GM12878 (cell line): ENCODE measurements around the gene OPN3. TPM values are rescaled to one million over a fixed set of nuclear protein-coding genes. Genes with fewer than 3 reads are reported as not detected.

ENCODE experiments used
- ATAC-seq: fragments of 200-7000 bp; cut with Tn5 transposase; 3 replicates; pipeline ENCODE4 v1.9.1; 2020; ENCODE audit warnings: mild to moderate bottlenecking, moderate library complexity
- BruUV-seq: library from RNA; stranded (reverse); fragments of 400-500 nt; replicated peaks from 2 replicates; lab custom pipeline; 2021; lab: Mats Ljungman, UMichigan
- CTCF ChIA-PET: fragments of 300-600 bp; sonication (Branson Sonifier 250); formaldehyde crosslinking; extraction: SDS; loops from one replicate; lab custom pipeline; 2021; ENCODE audit warnings: inconsistent platforms; lab: Yijun Ruan, JAX
- POLR2A ChIA-PET: fragments of 350-600 bp; formaldehyde crosslinking; extraction: SDS; loops from one replicate; lab custom pipeline; 2021; ENCODE audit warnings: inconsistent platforms; lab: Charles Lee
- RAD21 ChIA-PET: fragments of 300-600 bp; sonication (Branson Sonifier 250); formaldehyde crosslinking; loops from one replicate; lab custom pipeline; 2023; ENCODE audit warnings: antibody characterized with exemption; ENCODE audit not compliant: unreplicated experiment; lab: Charles Lee
- SMC1A ChIA-PET: fragments of 300-600 bp; sonication (Branson Sonifier 250); formaldehyde crosslinking; loops from one replicate; lab custom pipeline; 2023; ENCODE audit not compliant: unreplicated experiment, uncharacterized antibody; lab: Charles Lee
- DNase-seq: peaks from one replicate; pipeline ENCODE4 v3.0.0-alpha.2; 2011; ENCODE audit warnings: low read depth, low spot score
- FAIRE-seq: peaks from 3 replicates; lab custom pipeline; 2011; peaks lifted over from hg19 to GRCh38; lab: Jason Lieb, UNC
- H2AFZ ChIP-seq: 2 replicates; pipeline ENCODE4 v1.6.0; 2011; ENCODE audit warnings: low read depth, low read length, control low read depth; ENCODE audit not compliant: control insufficient read depth
- H3K27ac ChIP-seq: 2 replicates; pipeline ENCODE4 v1.5.1; 2011; ENCODE audit warnings: control low read depth; ENCODE audit not compliant: control insufficient read depth, insufficient read depth
- H3K27me3 ChIP-seq, 2 experiments: replicated peaks in 1 of 2; 2 replicates each; pipeline versions ENCODE4 v1.6.0 to v1.6.1; 2011; ENCODE audit warnings: low read length in 1 of 2; ENCODE audit not compliant: control insufficient read depth in 2 of 2, insufficient read depth in 2 of 2
- H3K36me3 ChIP-seq, 2 experiments: 2 replicates each; pipeline ENCODE4 v1.5.1; 2011; ENCODE audit warnings: low read length in 1 of 2; ENCODE audit not compliant: control insufficient read depth in 2 of 2, insufficient read depth in 2 of 2
- H3K4me1 ChIP-seq: 2 replicates; pipeline ENCODE4 v1.6.1; 2011; ENCODE audit warnings: mild to moderate bottlenecking, low read length, moderate library complexity, mixed read lengths; ENCODE audit not compliant: control insufficient read depth, insufficient read depth
- H3K4me2 ChIP-seq: 2 replicates; pipeline ENCODE4 v1.6.0; 2011; ENCODE audit warnings: control low read depth; ENCODE audit not compliant: control insufficient read depth, insufficient read depth
- H3K4me3 ChIP-seq: fragments of 200-600 bp; sonication (generic); 2 replicates; pipeline ENCODE4 v1.5.1; 2016
- H3K79me2 ChIP-seq: 2 replicates; pipeline ENCODE4 v1.6.0; 2011; ENCODE audit warnings: low read length; ENCODE audit not compliant: control insufficient read depth, insufficient read depth
- H3K9ac ChIP-seq: 2 replicates; pipeline ENCODE4 v1.8.0; 2011; ENCODE audit warnings: low read length, control low read depth, mixed read lengths; ENCODE audit not compliant: control insufficient read depth, insufficient read depth
- H3K9me3 ChIP-seq: replicated peaks from 3 replicates; pipeline ENCODE4 v1.5.1; 2011; ENCODE audit warnings: mild to moderate bottlenecking, low read length; ENCODE audit not compliant: control insufficient read depth, insufficient read depth
- H4K20me1 ChIP-seq: 2 replicates; pipeline ENCODE4 v1.6.0; 2011; ENCODE audit not compliant: control insufficient read depth, insufficient read depth
- BCL11A ChIP-seq: IDR thresholded peaks from 2 replicates; pipeline ENCODE4 v1.6.1; 2011; ENCODE audit warnings: low read depth, low read length
- BMI1 ChIP-seq: fragments of 450-650 bp; IDR thresholded peaks from 2 replicates; pipeline ENCODE4 v1.6.1; 2016; ENCODE audit warnings: mild to moderate bottlenecking, moderate library complexity, borderline replicate concordance
- CEBPB ChIP-seq, 2 experiments: fragments of 150-350 bp in 1 of 2; IDR thresholded peaks; 2 replicates each; pipeline ENCODE4 v1.6.1; 2012 to 2014; ENCODE audit warnings: low read depth in 2 of 2, low read length in 2 of 2, borderline replicate concordance in 1 of 2, inconsistent platforms in 1 of 2
- CHD2 ChIP-seq: IDR thresholded peaks from 2 replicates; pipeline ENCODE4 v1.6.1; 2011; ENCODE audit warnings: low read depth, low read length, improper control_type of control experiment, borderline replicate concordance
- IRF4 ChIP-seq: IDR thresholded peaks from 2 replicates; pipeline ENCODE4 v1.6.1; 2011; ENCODE audit warnings: low read depth, low read length
- LARP7 ChIP-seq: fragments of 450-650 bp; IDR thresholded peaks from 2 replicates; pipeline ENCODE4 v1.6.1; 2017; ENCODE audit warnings: mild to moderate bottlenecking
- NFIC ChIP-seq: IDR thresholded peaks from 2 replicates; pipeline ENCODE4 v1.6.1; 2012; ENCODE audit warnings: low read depth, mild to moderate bottlenecking, inconsistent platforms, low read length, moderate library complexity
- NFXL1 ChIP-seq: fragments of 450-650 bp; IDR thresholded peaks from 2 replicates; pipeline ENCODE4 v1.6.1; 2017; ENCODE audit warnings: antibody characterized with exemption, mild to moderate bottlenecking, borderline replicate concordance
- PKNOX1 ChIP-seq: fragments of 450-650 bp; IDR thresholded peaks from 2 replicates; pipeline ENCODE4 v1.6.1; 2016; ENCODE audit warnings: mild to moderate bottlenecking
- REST ChIP-seq: IDR thresholded peaks from 2 replicates; pipeline ENCODE4 v1.6.1; 2012; ENCODE audit warnings: mild to moderate bottlenecking, low read depth, low read length
- SIN3A ChIP-seq: IDR thresholded peaks from 2 replicates; pipeline ENCODE4 v1.6.1; 2012; ENCODE audit warnings: low read depth, low read length, improper control_type of control experiment
- SIX5 ChIP-seq: IDR thresholded peaks from 2 replicates; pipeline ENCODE4 v1.6.1; 2011; ENCODE audit warnings: mild to moderate bottlenecking, low read depth, low read length, moderate library complexity; ENCODE audit not compliant: severe bottlenecking
- SMAD1 ChIP-seq: fragments of 450-650 bp; IDR thresholded peaks from 2 replicates; pipeline ENCODE4 v1.6.1; 2018; ENCODE audit warnings: mild to moderate bottlenecking, low read depth; ENCODE audit not compliant: partially characterized antibody
- SP1 ChIP-seq: IDR thresholded peaks from one replicate; pipeline ENCODE4 v1.6.1; 2011; ENCODE audit warnings: low read depth, low read length
- ZBTB4 ChIP-seq: fragments of 450-650 bp; formaldehyde crosslinking; IDR thresholded peaks from 2 replicates; pipeline ENCODE4 v1.4.0; 2022; ENCODE audit warnings: mild to moderate bottlenecking, moderate library complexity
- ZSCAN29 ChIP-seq: fragments of 450-650 bp; IDR thresholded peaks from 2 replicates; pipeline ENCODE4 v1.6.1; 2017; ENCODE audit warnings: mild to moderate bottlenecking, moderate library complexity
- WGBS: methylation state at CpG from one replicate; pipeline ENCODE4 v1.1.6; 2016; ENCODE audit warnings: low lambda C conversion rate; ENCODE audit not compliant: insufficient replicate concordance, insufficient coverage; ENCODE audit errors: missing lambda C conversion rate; 5-methylcytosine and 5-hydroxymethylcytosine counted together
- in situ Hi-C: fragments of 300-500 bp; cut with MboI; formaldehyde crosslinking; loops from 9 replicates; pipeline ENCODE4 v1.14.3; 2018; ENCODE audit warnings: mixed read lengths
- intact Hi-C: fragments of 100-400 bp; cut with micrococcal nuclease; formaldehyde crosslinking; loops from one replicate; pipeline ENCODE4 v1.14.2; 2022; ENCODE audit not compliant: unreplicated experiment
- polyA plus RNA-seq, 11 experiments: library from polyadenylated mRNA; depleted of rRNA in 4 of 11; unstranded in 6 of 11; stranded (reverse) in 5 of 11; fragments of >200 nt; fragmentation: Nextera tagmentation in 4 of 11; fragmentation: Illumina TruSeq in 1 of 11; extraction: Ambion mirVana in 4 of 11; extraction: Trizol in 1 of 11; gene quantifications; 1 replicate in 1 of 11; 2 replicates in 10 of 11; pipeline versions ENCODE4 v1.2.1 to v1.2.3, GENCODE V29; 2011 to 2016; ENCODE audit warnings: inconsistent platforms in 2 of 11, missing spikeins in 2 of 11, low read depth in 1 of 11
- total RNA-seq, 4 experiments: library from RNA; depleted of rRNA in 3 of 4; stranded (reverse); fragments of >200 nt in 3 of 4; fragmentation: Illumina TruSeq in 1 of 4; extraction: Trizol in 1 of 4; gene quantifications; 2 replicates each; pipeline versions ENCODE4 v1.2.1 to v1.2.3, GENCODE V29; 2013 to 2021

Gene OPN3
- total and polyA plus RNA-seq, 10 of the 15 experiments (the other 5 are each of a cell fraction or from before 2014, with no cell fraction given): 0.26 to 12.2 (median 7.4) TPM

GRCh38 chr1:241636291-241636690 is 3.9 kb downstream of the OPN3 start:
- DNase-seq (no peak), ATAC-seq (no peak), FAIRE-seq (no peak)
- Histone ChIP-seq H3K4me3 (peak overlapping the region; percentile 25; the same call in 1 of the 2 replicates), H3K27me3 (no peaks in the 10 kb centered on the region), H3K9ac (no peak overlapping the region; the same call in 1 of the 2 replicates), H3K36me3 (no peaks in the 10 kb centered on the region; a peak in 1 of 4 replicates), H3K27ac (peak overlapping the region; percentile 8; the same call in 1 of the 2 replicates), H2AFZ (no peak overlapping the region), H3K9me3 (no peaks in the 10 kb centered on the region), H3K4me1 (peaks cover 10% of the 10 kb centered on the region), H3K79me2 (peaks cover 39% of the 10 kb centered on the region), H3K4me2 (peak overlapping the region; percentile 53), H4K20me1 (no peaks in the 10 kb centered on the region)
- intact Hi-C loops: loop anchor here (5.0 kb wide), 1 partner anchor 211 kb away; the partner anchor contains the start of gene EXO1
- ChIA-PET SMC1A (interaction anchor here (1.2 to 1.3 kb wide), 2 partner anchors 9 to 12 kb away, joined by 3 read pairs; no protein-coding TSS in a partner anchor), CTCF (no interaction called here), RAD21 (no interaction called here), POLR2A (interaction anchor here (0.5 kb wide), 1 partner anchor 154 kb away, joined by 4 read pairs; no protein-coding TSS in a partner anchor)
- WGBS: 97% methylated on average over 1 of the region's 1 CpG
- in situ Hi-C loops: no loop called here
- no TSS peak for BruUV-seq
- no peak for TF ChIP-seq CHD2
- TF ChIP-seq ZBTB4: no peak
- no peak for TF ChIP-seq PKNOX1
- TF ChIP-seq SMAD1: no peak
- no peak for TF ChIP-seq BCL11A
- no peak for TF ChIP-seq SIN3A
- TF ChIP-seq SP1: no peak
- TF ChIP-seq SIX5: no peak
- TF ChIP-seq NFXL1: no peak
- TF ChIP-seq REST: no peak
- no peak for TF ChIP-seq IRF4
- TF ChIP-seq ZSCAN29: no peak
- TF ChIP-seq NFIC: no peak
- TF ChIP-seq LARP7: no peak
- no peak for TF ChIP-seq BMI1
- no peak for TF ChIP-seq CEBPB (IDR thresholded peaks at IDR 0.05; ENCODE audit: borderline replicate concordance in 1 of 2, low read depth in 2 of 2, low read length in 2 of 2)
